ENCODE measurements around the gene SH3PXD2A. TPM values are rescaled to one million over a fixed set of nuclear protein-coding genes. Genes with fewer than 3 reads are reported as not detected.
A peak's percentile ranks its signal among the peaks of the same experiment; 100 is the strongest.

SH3PXD2A gene
- total RNA-seq, 8 experiments from 2014 or later, result 7.8 to 34.3 (median 12.8) TPM

GRCh38 chr10:103621783-103622125, 233.6 kb downstream of the SH3PXD2A start:
- Histone ChIP-seq H3K27ac (no peak overlapping the region), H3K4me3 (no peak overlapping the region), H3K4me1 (replicated peaks in 1 of 2) (no peaks in the 10 kb centered on the region)
- ATAC-seq (replicated peaks in 6 of 8), result peak in 1 of 8 experiments; percentile 57
- 85 to 100% (median 100%) methylated on average over 1 to 2 of the region's 4 CpGs; no CpG with 5 or more reads in 6 of the 10 experiments for WGBS, 10 experiments
- in situ Hi-C loops (cut with MboI; ENCODE audit: low pct_unique_long_range_greater_than_20kb in 2 of 9, low sequenced_read_pairs in 9 of 9, unreplicated experiment in 9 of 9), result no loop called here

- Histone ChIP-seq H3K27ac (no peak overlapping the region), H3K4me3 (no peak overlapping the region), H3K4me1 (replicated peaks in 1 of 2) (no peaks in the 10 kb centered on the region)
- WGBS, 10 experiments, result 80 to 100% (median 97%) methylated on average over 1 to 6 of the region's 15 CpGs; no CpG with 5 or more reads in 3 of the 10 experiments
- ATAC-seq (replicated peaks in 6 of 8), result peak in 2 of 8 experiments; percentile 63 to 81
- in situ Hi-C loops (cut with MboI; ENCODE audit: low pct_unique_long_range_greater_than_20kb in 2 of 9, low sequenced_read_pairs in 9 of 9, unreplicated experiment in 9 of 9), result no loop called here
Observed at GRCh38 chr10:103620891-103621782, 234.2 kb downstream of the SH3PXD2A start.

- Histone ChIP-seq H3K4me3 (no peak overlapping the region), H3K4me1 (replicated peaks in 1 of 2) (no peaks in the 10 kb centered on the region), H3K27ac (no peak overlapping the region)
- ATAC-seq (replicated peaks in 6 of 8), result peak in 1 of 8 experiments; percentile 32
- in situ Hi-C loops (cut with MboI; ENCODE audit: low pct_unique_long_range_greater_than_20kb in 2 of 9, low sequenced_read_pairs in 9 of 9, unreplicated experiment in 9 of 9), result no loop called here
- 80 to 100% methylated on average over 1 of the region's 7 CpGs; no CpG with 5 or more reads in 8 of the 10 experiments for WGBS, 10 experiments
Observed at GRCh38 chr10:103620352-103620740, 235.0 kb downstream of the SH3PXD2A start.

- no peaks in the 10 kb centered on the region for H3K4me1 ChIP-seq (replicated peaks in 1 of 2)
- 17 to 97% (median 78%) methylated on average over 1 to 7 of the region's 22 CpGs; no CpG with 5 or more reads in 3 of the 10 experiments for WGBS, 10 experiments
- in situ Hi-C loops (cut with MboI; ENCODE audit: low pct_unique_long_range_greater_than_20kb in 2 of 9, low sequenced_read_pairs in 9 of 9, unreplicated experiment in 9 of 9), result no loop called here
- no peak overlapping the region for H3K27ac ChIP-seq
- H3K4me3 ChIP-seq, result no peak overlapping the region
- ATAC-seq (replicated peaks in 6 of 8), result peak in 1 of 8 experiments; percentile 1
Observed at GRCh38 chr10:103619424-103620351, 235.7 kb downstream of the SH3PXD2A start.

- peak in 3 of 8 experiments; percentile 5 to 48 (median 43) for ATAC-seq (replicated peaks in 6 of 8)
- Histone ChIP-seq H3K27ac (no peak overlapping the region), H3K4me1 (replicated peaks in 1 of 2) (no peaks in the 10 kb centered on the region), H3K4me3 (no peak overlapping the region)
- in situ Hi-C loops (cut with MboI; ENCODE audit: low pct_unique_long_range_greater_than_20kb in 2 of 9, low sequenced_read_pairs in 9 of 9, unreplicated experiment in 9 of 9), result no loop called here
- WGBS, 10 experiments, result 40 to 100% (median 93%) methylated on average over 1 to 9 of the region's 19 CpGs; no CpG with 5 or more reads in 2 of the 10 experiments
Observed at GRCh38 chr10:103618575-103619423, 236.6 kb downstream of the SH3PXD2A start.

GRCh38 chr10:103617602-103618385, 237.6 kb downstream of the SH3PXD2A start:
- H3K4me3 ChIP-seq, result no peak overlapping the region
- 60 to 100% (median 97%) methylated on average over 1 to 6 of the region's 13 CpGs; no CpG with 5 or more reads in 5 of the 10 experiments for WGBS, 10 experiments
- ATAC-seq (replicated peaks in 6 of 8), result peak in 1 of 8 experiments; percentile 37
- no peaks in the 10 kb centered on the region for H3K4me1 ChIP-seq (replicated peaks in 1 of 2)
- in situ Hi-C loops (cut with MboI; ENCODE audit: low pct_unique_long_range_greater_than_20kb in 2 of 9, low sequenced_read_pairs in 9 of 9, unreplicated experiment in 9 of 9), result no loop called here
- H3K27ac ChIP-seq, result no peak overlapping the region

GRCh38 chr10:103616705-103617601, 238.4 kb downstream of the SH3PXD2A start:
- WGBS, 10 experiments, result 50 to 100% (median 97%) methylated on average over 1 to 7 of the region's 20 CpGs; no CpG with 5 or more reads in 3 of the 10 experiments
- H3K4me1 ChIP-seq (replicated peaks in 1 of 2), result no peaks in the 10 kb centered on the region
- in situ Hi-C loops (cut with MboI; ENCODE audit: low pct_unique_long_range_greater_than_20kb in 2 of 9, low sequenced_read_pairs in 9 of 9, unreplicated experiment in 9 of 9), result no loop called here
- no peak overlapping the region for H3K27ac ChIP-seq
- H3K4me3 ChIP-seq, result no peak overlapping the region
- ATAC-seq (replicated peaks in 6 of 8), result peak in 1 of 8 experiments; percentile 6

- Histone ChIP-seq H3K4me3 (no peak overlapping the region), H3K27ac (peak overlapping the region in 1 of 2 donors; percentile 64), H3K4me1 (replicated peaks in 1 of 2) (no peaks in the 10 kb centered on the region)
- no peak for ATAC-seq (replicated peaks in 6 of 8)
- in situ Hi-C loops (cut with MboI; ENCODE audit: low pct_unique_long_range_greater_than_20kb in 2 of 9, low sequenced_read_pairs in 9 of 9, unreplicated experiment in 9 of 9), result no loop called here
- WGBS, 10 experiments, result 20 to 86% (median 74%) methylated on average over 2 to 8 of the region's 14 CpGs
Observed at GRCh38 chr10:103614306-103615158, 240.8 kb downstream of the SH3PXD2A start.

- in situ Hi-C loops (cut with MboI; ENCODE audit: low pct_unique_long_range_greater_than_20kb in 2 of 9, low sequenced_read_pairs in 9 of 9, unreplicated experiment in 9 of 9), result no loop called here
- ATAC-seq (replicated peaks in 6 of 8), result no peak
- H3K4me1 ChIP-seq (replicated peaks in 1 of 2), result no peaks in the 10 kb centered on the region
- H3K27ac ChIP-seq, result no peak overlapping the region
- no peak overlapping the region for H3K4me3 ChIP-seq
- WGBS, 10 experiments, result 43 to 100% (median 81%) methylated on average over 1 to 2 of the region's 2 CpGs; no CpG with 5 or more reads in 6 of the 10 experiments
Observed at GRCh38 chr10:103613616-103614015, 241.8 kb downstream of the SH3PXD2A start.
